Tibial nerve (tissue), 3 donors: ENCODE data around the gene RIMS1.

Experiments
- POLR2A ChIP-seq, 2 donors: fragments of 450-650 bp; IDR thresholded peaks; one replicate each; pipeline ENCODE4 v1.6.1; 2017; ENCODE audit warnings: antibody characterized with exemption in 2 of 2, mild to moderate bottlenecking in 2 of 2, moderate library complexity in 2 of 2
- TF ChIP-seq, protein P1 (sequence below), 5 experiments: fragments of 200-600 bp in 3 of 5; fragments of 450-650 bp in 2 of 5; sonication (generic) in 3 of 5; IDR thresholded peaks; one replicate each; pipeline ENCODE4 v1.5.1; 2016 to 2019; ENCODE audit warnings: antibody characterized with exemption in 5 of 5, mild to moderate bottlenecking in 3 of 5, moderate library complexity in 2 of 5

DNA sequence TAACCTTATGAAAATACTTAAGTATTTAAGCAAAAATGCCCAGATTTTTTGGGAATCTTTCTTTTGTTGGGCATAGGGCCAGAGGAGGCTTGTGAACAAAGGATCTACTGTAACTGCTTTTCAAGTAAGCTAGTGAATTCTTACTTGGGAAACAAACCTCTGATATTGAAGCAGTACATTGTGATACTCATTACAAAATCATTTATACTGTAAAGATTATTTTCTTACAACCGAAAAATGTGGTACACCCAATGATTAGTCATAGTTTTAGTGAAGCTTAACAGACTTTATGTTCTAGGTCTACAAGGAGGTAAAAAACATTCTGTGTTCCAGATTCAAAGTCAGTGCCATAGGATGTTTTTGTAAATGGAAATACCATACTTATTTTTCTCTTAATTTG, 462.6 kb downstream of the RIMS1 start:
- TF ChIP-seq, protein P1, sequence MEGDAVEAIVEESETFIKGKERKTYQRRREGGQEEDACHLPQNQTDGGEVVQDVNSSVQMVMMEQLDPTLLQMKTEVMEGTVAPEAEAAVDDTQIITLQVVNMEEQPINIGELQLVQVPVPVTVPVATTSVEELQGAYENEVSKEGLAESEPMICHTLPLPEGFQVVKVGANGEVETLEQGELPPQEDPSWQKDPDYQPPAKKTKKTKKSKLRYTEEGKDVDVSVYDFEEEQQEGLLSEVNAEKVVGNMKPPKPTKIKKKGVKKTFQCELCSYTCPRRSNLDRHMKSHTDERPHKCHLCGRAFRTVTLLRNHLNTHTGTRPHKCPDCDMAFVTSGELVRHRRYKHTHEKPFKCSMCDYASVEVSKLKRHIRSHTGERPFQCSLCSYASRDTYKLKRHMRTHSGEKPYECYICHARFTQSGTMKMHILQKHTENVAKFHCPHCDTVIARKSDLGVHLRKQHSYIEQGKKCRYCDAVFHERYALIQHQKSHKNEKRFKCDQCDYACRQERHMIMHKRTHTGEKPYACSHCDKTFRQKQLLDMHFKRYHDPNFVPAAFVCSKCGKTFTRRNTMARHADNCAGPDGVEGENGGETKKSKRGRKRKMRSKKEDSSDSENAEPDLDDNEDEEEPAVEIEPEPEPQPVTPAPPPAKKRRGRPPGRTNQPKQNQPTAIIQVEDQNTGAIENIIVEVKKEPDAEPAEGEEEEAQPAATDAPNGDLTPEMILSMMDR (IDR thresholded peaks at IDR 0.05): no peak
- no peak for TF ChIP-seq POLR2A (IDR thresholded peaks at IDR 0.05)
